ENCODE results near the gene MYBBP1A. TPM values are rescaled to one million over a fixed set of nuclear protein-coding genes. Genes with fewer than 3 reads are reported as not detected.

MYBBP1A gene
- total RNA-seq, 1 experiment from 2014 or later: 163 TPM

GRCh38 chr17:4541328-4542002 is 13.7 kb downstream of the MYBBP1A start:
- POLR2A ChIA-PET: no interaction called here
- CTCF ChIA-PET: interaction anchor here (1.3 to 8.2 kb wide), 2 partner anchors 108 to 120 kb away, joined by 3 to 57 read pairs; partner anchors contain the start of gene SPNS3
- DNase-seq (ENCODE audit: low spot score) (peak; percentile 13), ATAC-seq (no peak)
- no peaks in the 10 kb centered on the region for H3K9me3 Mint-ChIP-seq
- no peak overlapping the region for H3K4me3 Mint-ChIP-seq
- peaks cover 5% of the 10 kb centered on the region; the same call in 1 of the 2 replicates for H3K4me1 Mint-ChIP-seq
- no peak overlapping the region for H3K27ac Mint-ChIP-seq
- no peak for TF ChIP-seq NFATC4 (CRISPR knock-in tag; IDR thresholded peaks at IDR 0.05)
- TF ChIP-seq NR3C1 (CRISPR knock-in tag; conservative IDR thresholded peaks at IDR 0.05; ENCODE audit: low read depth): no peak
- TF ChIP-seq CREM (CRISPR knock-in tag; IDR thresholded peaks at IDR 0.05): no peak
- no peak for TF ChIP-seq ZNF121 (CRISPR knock-in tag; IDR thresholded peaks at IDR 0.05)
- TF ChIP-seq ZNF671 (CRISPR knock-in tag; IDR thresholded peaks at IDR 0.05): no peak
- no peak for TF ChIP-seq TP53 (CRISPR knock-in tag; IDR thresholded peaks at IDR 0.05)
- no peak for TF ChIP-seq NFYB (CRISPR knock-in tag; conservative IDR thresholded peaks at IDR 0.05; ENCODE audit: low read depth)
- TF ChIP-seq E2F5 (CRISPR knock-in tag; IDR thresholded peaks at IDR 0.05): no peak
- TF ChIP-seq ESRRA (CRISPR knock-in tag; IDR thresholded peaks at IDR 0.05; ENCODE audit: borderline replicate concordance): no peak
- no peak for TF ChIP-seq STAT6 (CRISPR knock-in tag; conservative IDR thresholded peaks at IDR 0.05; ENCODE audit: low read depth)
- TF ChIP-seq ATF3 (CRISPR knock-in tag; conservative IDR thresholded peaks at IDR 0.05): no peak
- no peak for TF ChIP-seq ZNF425 (CRISPR knock-in tag; conservative IDR thresholded peaks at IDR 0.05)
- no peak for TF ChIP-seq MXD4 (CRISPR knock-in tag; IDR thresholded peaks at IDR 0.05; ENCODE audit: borderline replicate concordance)
- TF ChIP-seq RORB (CRISPR knock-in tag; IDR thresholded peaks at IDR 0.05): no peak
- no peak for TF ChIP-seq SOX15 (CRISPR knock-in tag; IDR thresholded peaks at IDR 0.05)
- peaks cover 23% of the 10 kb centered on the region for H3K36me3 Mint-ChIP-seq
- H3K27me3 Mint-ChIP-seq (ENCODE audit: low read depth): no peaks in the 10 kb centered on the region

GRCh38 chr17:4540687-4541327 is 14.4 kb downstream of the MYBBP1A start:
- Mint-ChIP-seq H3K27me3 (ENCODE audit: low read depth) (no peaks in the 10 kb centered on the region), H3K4me3 (no peak overlapping the region), H3K9me3 (no peaks in the 10 kb centered on the region), H3K4me1 (peaks cover 8% of the 10 kb centered on the region), H3K36me3 (peaks cover 23% of the 10 kb centered on the region), H3K27ac (no peak overlapping the region)
- no peak for ATAC-seq
- CTCF ChIA-PET: interaction anchor here (0.5 to 8.2 kb wide), 5 partner anchors 41 to 127 kb away, joined by 3 to 57 read pairs (median 3); partner anchors contain the start of gene SPNS3
- POLR2A ChIA-PET: no interaction called here
- DNase-seq (ENCODE audit: low spot score): no peak
- TF ChIP-seq ZNF671 (CRISPR knock-in tag; IDR thresholded peaks at IDR 0.05) (no peak), ESRRA (CRISPR knock-in tag; IDR thresholded peaks at IDR 0.05; ENCODE audit: borderline replicate concordance) (no peak), RELA (CRISPR knock-in tag; IDR thresholded peaks at IDR 0.05; ENCODE audit: borderline replicate concordance) (no peak), ZNF425 (CRISPR knock-in tag; conservative IDR thresholded peaks at IDR 0.05) (no peak), NFE2L1 (CRISPR knock-in tag; IDR thresholded peaks at IDR 0.05) (no peak), ERG (CRISPR knock-in tag; IDR thresholded peaks at IDR 0.05) (no peak), JUN (CRISPR knock-in tag; IDR thresholded peaks at IDR 0.05) (no peak), TP53 (CRISPR knock-in tag; IDR thresholded peaks at IDR 0.05) (no peak), SMAD3 (CRISPR knock-in tag; IDR thresholded peaks at IDR 0.05; ENCODE audit: borderline replicate concordance) (no peak), NFATC4 (CRISPR knock-in tag; IDR thresholded peaks at IDR 0.05) (no peak), ZNF219 (CRISPR knock-in tag; IDR thresholded peaks at IDR 0.05; ENCODE audit: borderline replicate concordance) (no peak)
